Amniotic stem cell (primary cell): ENCODE results near the gene ZNF530.
A peak's percentile ranks its signal among the peaks of the same experiment; 100 is the strongest.

Experiments used
- DNase-seq: peaks from one replicate; lab custom pipeline; 2025; lab: John Stamatoyannopoulos, UW

ZNF530 gene

DNA sequence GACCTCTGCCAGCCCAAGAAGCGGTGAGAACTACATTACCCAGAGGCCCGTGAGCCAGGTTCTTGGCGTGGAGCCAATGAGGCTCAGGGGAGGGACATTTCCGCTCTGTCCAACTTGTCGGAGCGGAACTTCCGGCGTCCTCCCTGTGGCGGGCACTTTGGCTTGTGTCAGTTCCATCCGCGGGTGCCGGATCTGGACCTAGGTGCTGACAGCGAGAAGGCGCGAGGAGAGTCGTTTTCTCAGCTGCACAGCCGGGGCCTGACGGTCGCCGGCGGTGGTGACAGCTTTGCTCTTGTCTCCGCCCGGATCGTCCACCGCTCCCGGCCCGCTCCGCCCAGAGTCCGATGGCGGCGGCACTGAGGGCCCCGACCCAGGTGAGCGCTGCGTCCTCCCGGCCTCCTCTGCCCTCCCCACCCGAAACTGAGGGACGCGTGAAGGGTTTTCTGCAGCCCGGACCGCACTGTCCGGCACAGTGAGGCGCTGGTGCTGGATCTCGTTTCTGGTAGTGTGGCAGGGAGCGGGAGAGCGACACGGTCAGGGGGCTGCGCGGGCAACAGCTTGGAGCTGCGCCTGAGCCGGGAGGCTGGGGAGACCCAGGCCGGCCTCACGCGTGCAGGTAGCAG, at the start of gene ZNF530:
ZNF530 (plus strand) TSS at position 125 of the 623 bp plus-strand sequence. CDS start 4,461 bp downstream, outside the sequence.
- peak; percentile 64 for DNase-seq

DNA sequence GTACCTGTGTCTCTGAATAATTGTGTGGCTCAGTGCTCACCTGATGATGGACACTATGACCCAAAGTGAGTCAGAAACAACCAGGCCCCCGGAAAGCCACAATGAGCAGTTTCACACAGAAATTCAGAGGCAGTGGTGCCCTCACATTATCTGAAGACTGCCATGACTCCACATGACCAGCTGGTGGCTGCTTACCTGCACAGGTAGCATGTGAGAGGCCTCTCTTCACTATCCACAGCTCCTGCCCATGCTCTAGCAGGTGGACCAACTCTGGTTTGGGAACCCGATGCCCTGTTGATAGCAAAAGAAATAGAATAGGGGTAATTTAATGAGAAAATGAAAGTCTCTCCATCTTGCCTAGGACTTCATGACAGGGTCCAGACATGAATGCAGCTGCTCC, 47.3 kb upstream of the ZNF530 start:
- DNase-seq = no peak

DNA sequence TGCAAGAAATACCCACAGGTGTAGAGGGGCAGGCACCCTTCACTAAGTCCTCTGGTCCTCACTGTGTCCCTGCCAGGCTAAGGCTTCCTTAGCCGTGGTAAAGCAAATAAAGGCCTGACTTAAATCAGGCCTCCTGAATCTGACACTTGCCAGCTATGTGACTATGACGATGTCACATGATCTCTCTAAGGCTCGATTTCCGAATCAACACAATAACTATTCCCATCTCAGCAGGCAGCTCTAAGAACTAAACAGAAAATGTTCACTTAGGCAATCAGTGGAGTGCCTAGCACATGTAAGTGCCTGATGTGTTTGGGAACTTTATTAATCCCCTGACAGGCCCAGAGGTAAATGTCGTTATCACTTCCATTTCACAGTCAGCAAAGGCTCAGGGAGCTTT, 42.0 kb upstream of the ZNF530 start:
- DNase-seq = no peak

DNA sequence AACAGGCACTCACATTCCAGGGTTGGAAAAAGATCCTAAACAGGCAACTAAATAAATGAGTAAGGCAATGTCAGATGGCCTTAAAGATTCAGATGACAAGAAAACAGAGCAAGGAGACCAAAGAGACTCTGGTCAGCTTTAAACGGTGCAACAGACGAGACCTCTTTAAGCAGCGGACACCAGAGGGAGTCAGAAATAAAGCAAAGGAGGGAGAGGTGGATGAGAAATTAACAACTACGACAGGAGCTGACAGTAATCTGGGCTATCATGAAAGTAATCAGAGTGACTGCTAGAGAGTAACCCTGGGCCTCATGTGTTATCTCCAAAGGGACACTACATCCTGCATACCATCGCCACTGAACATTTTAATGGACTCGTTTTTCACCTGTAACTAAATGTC, 41.2 kb upstream of the ZNF530 start:
- no peak for DNase-seq

DNA sequence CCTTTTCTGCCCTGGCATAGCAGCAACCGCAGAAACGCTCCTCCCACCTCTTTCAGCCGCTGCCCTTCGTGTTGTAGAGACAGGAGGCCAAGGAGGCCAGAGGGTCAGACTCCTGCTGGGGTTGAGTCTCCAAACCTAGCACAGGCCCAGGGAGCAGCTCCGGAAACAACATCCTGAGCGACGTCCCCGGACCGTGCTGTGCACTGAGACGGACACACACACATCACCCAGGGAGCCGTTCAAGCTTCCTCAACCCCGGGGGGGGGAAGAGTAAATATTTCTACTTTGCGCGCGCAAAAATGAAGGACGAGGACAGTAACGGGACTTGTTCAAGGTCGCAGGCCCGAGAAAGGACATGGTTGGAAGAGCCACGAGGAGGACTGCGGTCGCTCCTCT, 40.7 kb upstream of the ZNF530 start:
- DNase-seq = no peak

DNA sequence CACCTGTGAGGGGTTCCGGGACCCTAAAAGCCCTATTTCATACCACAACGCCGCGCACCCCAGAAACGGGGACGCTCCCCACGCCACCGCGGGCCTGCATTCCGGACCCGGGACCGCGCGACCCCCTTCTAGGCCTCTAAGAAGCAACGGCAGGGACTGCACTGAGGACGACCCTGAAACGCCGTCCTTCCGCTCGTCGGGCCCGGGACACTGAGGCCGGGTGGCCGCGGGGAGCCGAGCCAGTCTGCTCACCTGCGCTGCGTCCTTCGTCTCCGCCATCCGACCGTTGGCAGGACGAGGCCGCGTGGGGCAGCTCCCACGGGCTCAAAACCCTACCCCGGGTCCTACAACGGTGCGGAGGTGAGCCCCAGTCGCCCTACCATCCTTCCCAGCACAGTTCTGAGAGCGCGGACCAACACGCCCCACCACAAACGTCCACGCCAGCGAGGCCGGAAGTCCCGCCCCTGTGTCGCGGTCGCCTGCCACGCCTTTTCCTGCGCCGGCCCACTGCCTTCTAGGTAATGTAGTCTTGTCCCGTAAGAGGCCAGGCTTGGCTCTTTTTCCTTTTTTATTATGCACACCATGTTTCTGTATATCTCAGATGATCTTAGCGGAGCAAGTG, 40.2 kb upstream of the ZNF530 start, which contains the start of gene ZNF550:
ZNF550 (minus strand) TSS at position 460 of the 622 bp plus-strand sequence; CDS start at position 279, 181 bp downstream.
- peak; percentile 64 for DNase-seq

DNA sequence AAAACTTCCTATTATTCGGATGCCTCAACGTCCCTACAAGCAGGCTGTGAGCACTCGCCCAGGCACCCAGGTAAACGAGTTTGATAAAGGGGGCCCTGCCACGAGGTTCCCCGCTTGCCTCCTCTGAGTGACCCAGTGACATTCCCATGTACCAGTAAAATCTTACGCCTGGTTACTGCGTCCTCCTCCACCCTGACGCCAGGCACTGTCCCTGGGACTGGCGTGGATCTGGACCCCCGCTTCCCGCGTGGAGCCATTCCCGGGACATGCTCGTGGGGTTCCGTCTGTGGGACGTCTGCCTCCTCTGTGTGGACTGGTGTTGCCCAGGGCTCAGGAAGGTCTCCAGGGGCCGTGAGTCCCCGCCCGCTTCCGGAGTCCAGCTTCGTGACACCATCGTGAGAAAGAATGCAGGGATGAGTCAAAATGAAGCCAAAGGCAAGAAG, 39.6 kb upstream of the ZNF530 start:
- DNase-seq = peak; percentile 15

DNA sequence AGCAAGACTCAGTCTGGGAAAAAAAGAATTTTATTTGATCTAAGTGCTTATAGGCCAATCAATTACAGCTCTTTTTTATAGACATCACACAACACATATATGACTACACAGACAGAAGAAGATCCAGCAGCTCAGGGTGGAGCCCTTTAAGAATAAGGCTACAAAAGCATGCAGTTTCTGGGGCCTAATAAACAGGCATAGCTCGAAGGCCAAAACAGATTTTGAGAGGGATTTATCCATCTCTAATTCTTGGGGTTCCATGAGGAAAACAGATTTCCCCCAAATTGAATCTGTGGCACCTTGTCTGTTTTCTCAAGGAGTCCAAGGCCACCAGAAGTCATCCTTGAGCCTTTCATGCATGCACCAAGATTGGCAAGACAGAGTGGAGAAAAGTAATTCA, 36.1 kb upstream of the ZNF530 start:
- no peak for DNase-seq

DNA sequence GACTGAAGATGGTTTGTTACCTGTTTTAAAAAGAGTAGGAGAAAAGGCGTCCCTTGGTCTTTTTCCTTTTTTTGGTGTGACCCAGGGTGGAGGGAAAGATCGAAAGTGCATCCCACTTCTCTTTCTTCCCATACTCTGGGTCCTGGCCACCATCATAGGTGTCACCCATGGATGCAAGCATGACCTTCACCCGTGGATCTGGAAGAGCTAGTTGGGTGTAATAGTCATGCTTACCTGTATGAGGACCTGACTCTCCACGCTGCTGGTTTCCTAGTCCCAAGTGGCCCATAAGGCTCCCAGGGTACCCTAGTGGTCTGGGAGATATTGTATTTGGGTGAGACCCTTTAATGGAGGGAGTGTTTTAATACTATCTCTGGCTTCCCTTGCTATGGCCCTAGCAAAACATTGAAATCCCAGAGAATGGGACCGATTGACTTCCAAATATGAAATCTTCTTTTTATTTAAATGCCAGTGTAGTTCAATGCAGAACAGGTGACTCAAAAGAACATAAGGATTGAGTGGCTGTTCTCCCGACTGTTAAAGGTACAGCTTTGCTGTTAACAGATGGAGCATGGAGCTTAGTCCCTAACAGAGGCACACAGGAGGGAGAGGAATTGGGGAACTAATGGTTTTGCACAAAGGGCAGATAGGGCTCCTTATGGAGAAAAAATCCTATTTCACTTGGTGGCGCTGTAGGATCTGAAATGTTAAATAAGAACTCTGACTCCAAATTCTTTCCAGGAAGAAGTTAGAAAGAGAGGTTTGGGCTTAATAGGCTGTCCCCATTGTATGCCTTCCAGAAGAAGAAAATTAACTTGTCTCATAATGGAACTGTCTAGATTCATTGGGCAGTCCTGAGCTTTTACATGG, 33.1 kb upstream of the ZNF530 start:
- DNase-seq = no peak

DNA sequence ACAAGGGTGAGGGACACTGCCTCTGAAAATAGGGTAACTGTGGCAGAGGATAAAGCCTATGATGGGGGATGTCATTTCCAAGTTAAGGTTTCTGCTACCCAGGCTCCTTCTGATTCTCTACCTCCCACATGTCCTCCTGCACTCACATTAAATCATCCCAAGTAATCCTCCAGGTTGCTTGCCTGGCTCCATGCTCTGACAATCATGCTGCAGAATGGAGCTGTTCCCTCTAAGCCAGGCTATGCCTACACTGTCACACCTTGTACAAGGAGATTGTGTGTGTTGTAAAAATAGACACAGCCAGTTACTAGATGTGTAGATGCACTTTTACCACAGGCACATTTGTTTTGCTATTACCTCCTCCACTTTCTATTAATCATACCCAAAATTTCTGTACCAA, 29.0 kb upstream of the ZNF530 start:
- DNase-seq = no peak

DNA sequence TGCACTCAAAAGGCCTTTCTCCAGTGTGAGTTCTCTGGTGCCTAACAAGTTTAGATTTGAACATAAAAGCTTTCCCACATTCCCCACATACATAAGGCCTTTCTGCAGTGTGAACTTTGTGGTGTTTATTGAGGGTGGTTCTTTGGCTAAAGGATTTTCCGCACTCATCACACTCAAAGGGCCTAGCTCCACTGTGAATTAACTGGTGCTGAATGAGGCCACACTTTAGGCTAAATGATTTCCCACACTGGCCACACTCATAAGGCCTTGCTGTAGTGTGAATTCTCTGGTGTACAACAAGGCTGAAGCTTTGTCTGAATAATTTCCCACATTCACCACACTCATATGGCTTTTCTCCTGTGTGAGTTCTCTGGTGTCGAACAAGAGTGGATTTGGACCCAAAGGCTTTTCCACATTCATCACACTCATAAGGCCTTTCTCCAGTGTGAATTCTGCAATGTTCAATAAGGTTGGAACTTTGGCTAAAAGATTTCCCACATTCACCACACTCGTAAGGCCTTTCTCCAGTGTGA, 27.2 kb upstream of the ZNF530 start:
- DNase-seq = no peak

DNA sequence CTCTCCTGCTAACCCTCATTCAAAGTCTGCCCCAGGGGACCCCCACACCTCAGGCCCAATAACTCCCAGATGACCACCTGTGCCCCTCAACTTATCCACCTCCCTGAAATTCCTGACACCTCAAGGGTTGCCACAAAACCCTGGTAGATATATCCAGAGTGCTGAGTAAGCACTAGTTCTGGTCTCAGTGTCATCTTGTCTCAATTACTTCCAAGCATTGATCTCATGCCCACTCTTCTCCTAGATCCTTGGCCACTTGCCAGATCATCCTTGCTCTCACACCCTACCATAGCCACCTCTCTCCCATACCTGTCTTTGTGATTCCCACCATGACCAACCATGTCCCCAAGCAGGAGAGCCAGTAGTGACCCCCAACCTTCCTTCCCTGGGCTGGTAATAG, 23.0 kb upstream of the ZNF530 start:
- no peak for DNase-seq

DNA sequence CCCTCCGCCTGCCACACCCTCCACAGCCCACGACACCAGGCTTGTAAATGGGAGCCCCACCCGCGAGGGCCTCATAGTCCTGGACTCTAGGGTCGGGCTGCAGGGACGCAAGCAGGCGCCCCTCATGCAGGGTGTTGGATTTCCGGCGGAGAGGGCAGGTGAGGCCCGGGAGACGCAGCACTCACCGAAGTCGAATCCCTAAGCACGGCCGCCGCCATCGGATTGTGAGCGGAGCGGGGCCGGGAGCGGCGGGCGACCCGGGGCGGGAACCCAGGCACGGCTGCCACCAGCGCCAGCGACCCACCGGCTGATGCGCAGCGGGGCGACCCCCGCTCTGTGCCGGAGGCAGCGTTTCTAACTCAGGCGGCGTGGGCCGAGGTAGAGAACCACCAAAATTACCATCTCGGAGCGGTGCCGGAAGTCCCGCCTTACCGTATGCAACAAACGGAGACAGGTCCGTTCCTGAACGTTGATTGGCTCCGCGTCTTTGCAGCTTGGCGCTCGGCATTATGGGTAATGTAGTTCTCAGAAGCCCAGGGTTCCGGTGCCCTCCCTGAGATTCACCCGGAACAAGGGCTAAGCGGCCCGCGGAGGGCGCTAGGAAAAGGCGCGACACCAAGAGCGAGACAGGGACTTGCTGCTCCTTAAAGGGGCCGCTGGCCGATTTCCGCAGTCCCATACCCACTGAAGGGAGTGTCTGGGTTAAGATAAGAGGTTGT, 21.0 kb upstream of the ZNF530 start, which contains the start of gene ZNF416:
ZNF416 (minus strand) TSS at position 425 of the 719 bp plus-strand sequence; CDS start at position 218, 207 bp downstream.
- DNase-seq = peak; percentile 92

DNA sequence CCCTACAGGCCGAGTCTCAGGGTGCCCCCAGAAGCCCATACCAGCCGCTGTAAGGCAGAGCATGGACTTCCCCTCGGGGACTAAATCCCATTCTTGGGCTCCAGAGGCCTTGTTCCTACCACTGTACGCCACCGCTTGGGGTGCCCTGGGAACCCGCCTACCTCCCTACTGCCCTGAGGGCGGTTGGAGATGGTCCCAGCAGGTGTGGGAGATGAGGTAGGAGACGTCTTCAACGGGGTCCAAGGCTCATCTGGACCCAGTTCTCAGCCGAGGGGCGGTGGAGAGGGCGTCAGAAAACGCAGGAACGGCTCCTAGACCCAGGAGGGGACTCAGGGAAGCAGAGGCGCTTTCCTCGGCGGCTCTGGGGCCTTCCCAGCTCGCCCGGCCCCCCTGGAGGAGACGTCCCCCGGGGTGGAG, 16.6 kb upstream of the ZNF530 start:
- no peak for DNase-seq

DNA sequence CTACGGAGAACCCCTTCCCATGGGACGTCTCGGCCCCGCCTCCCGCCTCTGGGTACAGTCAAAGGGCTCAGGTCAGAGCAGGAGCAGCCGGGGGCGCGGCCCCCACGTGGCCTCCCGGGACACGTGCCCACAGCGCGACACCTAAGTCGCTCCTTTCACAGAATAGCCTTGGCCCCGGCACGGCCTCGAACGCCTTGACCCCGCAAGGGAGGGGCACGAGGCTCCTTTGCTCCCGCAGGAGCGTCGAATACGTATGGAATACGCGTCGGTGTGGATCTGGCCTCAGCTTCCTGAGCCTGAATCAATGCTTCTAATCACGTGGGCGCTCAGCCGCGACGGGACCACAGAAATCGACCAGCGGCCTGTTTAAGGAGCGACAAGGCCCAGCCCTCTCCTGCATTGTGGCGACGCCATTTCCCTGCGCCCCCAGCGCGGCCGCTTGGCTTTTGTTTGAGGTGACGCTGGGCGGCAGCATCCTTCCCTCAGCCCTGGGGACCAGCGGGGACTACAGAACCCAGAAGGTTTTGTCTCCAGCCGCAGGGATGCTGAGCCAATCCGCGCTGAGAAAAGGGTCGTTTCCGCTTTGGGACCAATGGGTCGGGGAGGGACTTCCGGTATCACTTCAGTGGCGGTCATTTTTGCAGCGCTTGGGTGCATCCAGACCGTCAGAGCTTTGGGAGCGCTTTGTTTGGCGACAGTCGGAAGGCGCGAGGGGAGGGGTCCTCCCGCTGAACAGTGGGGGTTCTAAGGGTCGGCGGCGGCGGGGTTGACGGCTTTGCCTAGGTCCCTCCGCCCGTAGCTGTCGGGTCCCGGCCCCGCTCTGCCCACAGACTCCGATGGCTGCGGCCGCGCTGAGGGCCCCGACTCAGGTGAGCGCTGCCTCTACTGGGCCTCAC, 15.9 kb upstream of the ZNF530 start, which contains the start of gene ZIK1:
ZIK1 (plus strand) TSS at position 625 of the 896 bp plus-strand sequence; CDS start at position 837, 212 bp downstream.
- peak; percentile 79 for DNase-seq

DNA sequence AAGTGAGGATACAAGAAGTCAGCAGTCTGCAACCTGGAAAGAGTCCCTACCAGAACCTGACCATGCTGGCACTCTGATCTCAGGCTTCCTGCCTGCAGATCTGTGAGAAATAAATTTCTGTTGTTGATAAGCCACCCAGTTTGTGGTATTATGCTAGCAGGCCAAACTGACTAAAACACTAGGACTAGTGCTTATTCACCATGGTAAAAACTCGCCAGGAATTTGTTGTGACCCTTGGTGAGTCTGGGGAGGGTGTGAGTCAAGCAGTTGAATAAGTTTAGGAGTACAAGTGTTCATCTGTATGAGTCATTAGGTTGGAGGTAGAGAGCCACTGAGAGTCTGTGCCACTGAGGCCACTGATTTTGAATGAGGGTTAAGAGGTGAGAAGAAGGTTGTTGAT, 12.2 kb upstream of the ZNF530 start:
- DNase-seq = peak; percentile 8

DNA sequence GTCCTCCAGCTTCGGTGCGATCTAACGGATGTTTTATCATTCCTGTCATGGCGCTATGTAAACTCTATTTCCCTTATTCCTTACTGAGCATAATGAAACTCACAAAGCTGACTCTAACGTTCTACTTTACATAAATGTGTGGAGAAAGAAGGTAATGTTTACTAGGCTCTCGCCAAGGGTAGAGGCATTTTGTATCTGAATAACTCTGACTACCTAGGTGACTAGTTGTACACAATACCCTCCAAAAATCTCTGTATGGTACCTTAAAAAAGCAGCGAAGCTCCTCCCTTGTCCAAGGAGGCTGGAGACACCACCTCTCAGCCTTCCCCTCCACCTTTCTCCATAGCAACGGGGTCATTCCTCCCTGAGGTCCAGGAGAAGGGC, 316 bp upstream of the ZNF530 start:
- DNase-seq = no peak

DNA sequence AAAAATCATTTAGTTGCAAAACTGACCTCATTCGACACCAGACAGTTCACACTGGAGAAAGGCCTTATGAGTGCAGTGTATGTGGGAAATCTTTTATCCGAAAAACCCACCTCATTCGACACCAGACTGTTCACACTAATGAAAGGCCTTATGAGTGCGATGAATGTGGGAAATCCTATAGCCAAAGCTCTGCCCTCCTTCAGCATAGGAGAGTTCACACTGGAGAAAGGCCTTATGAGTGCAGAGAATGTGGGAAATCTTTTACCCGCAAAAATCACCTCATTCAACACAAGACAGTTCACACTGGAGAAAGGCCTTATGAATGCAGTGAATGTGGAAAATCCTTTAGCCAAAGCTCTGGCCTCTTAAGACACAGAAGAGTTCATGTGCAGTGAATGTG, 7.2 kb downstream of the ZNF530 start:
- no peak for DNase-seq

DNA sequence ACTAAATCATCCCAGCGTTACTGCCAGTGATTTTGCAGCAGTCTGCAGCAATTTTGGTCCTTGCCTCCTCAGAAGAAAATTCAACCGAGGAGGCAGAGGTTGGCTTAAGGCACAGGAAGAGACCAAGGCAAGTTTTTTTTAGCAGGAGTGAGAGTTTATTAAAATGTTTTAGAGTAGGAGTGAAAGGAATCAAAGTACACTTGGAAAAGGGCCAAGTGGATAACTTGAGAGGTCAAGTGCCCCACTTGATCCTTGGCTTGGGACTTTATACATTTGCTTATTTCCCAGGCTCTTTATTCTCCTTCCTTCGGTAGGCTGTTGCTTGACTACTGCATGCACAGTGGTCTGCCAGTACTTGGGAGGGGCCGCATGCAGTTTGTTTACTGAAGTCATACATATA, 11.4 kb downstream of the ZNF530 start:
- DNase-seq = no peak

DNA sequence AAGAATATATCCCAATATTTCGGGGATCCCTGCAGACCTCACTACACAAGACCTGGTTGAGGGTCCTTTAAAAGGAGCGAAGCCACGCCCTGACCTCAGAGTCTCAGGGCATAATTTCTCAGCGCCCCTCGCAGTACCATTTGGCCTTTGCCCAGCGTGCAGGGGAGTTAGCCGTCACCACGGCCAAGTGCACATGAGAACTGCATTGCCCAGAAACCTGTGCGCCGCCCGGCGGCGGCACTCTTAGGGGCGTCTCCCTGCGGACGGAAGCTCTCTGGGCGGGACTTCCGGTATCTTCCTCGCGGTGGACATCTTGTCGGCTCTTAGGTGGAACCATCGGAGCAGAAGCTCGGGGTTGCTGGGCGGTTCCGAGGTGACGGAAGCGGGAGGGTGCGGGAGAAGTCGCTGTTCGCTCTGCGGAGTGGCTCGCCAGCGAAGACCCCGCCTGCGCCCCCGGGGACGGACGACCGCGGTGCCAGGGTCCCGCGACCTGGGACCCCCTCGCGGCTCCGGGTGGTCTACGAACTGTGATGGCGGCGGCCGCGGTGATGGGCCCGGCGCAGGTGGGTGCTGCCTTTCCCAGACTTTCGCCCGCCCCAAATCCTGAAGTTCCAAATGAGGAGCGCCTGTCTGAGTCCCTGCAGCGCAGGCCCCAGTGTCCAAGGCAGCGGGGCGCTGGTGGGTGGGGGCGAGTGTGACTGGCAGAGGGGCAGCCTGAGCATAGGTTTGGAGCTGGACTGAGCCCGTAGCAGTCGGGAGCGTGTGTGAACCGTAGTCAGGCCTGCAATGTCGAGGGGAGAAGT, 14.5 kb downstream of the ZNF530 start, which contains the start of gene ZNF134:
ZNF134 (plus strand) TSS at position 302 of the 803 bp plus-strand sequence. CDS start 5,227 bp downstream, outside the sequence.
- peak; percentile 64 for DNase-seq
